HG03442 (cell line): ENCODE measurements around the gene ZRANB3.
"Not testable (repeated sequence)": the region's sequence is repeated elsewhere in the genome, so short reads cannot be mapped to it uniquely, and the experiment has no call there.

Source experiments
- ATAC-seq: cut with Tn5 transposase; IDR thresholded peaks from one replicate; pipeline ENCODE4 v1.9.1; 2021; ENCODE audit warnings: mild to moderate bottlenecking, moderate library complexity; ENCODE audit not compliant: unreplicated experiment

The ZRANB3 gene

GRCh38 chr2:135490376-135490775 lies 40.6 kb downstream of the ZRANB3 start:
- ATAC-seq, result no peak

GRCh38 chr2:135485441-135485840 lies 45.6 kb downstream of the ZRANB3 start:
- ATAC-seq, result no peak

GRCh38 chr2:135475128-135475527 lies 55.9 kb downstream of the ZRANB3 start:
- no peak for ATAC-seq

GRCh38 chr2:135473567-135473966 lies 57.5 kb downstream of the ZRANB3 start:
- ATAC-seq, result no peak

GRCh38 chr2:135471106-135471505 lies 59.9 kb downstream of the ZRANB3 start:
- ATAC-seq, result no peak

DNA sequence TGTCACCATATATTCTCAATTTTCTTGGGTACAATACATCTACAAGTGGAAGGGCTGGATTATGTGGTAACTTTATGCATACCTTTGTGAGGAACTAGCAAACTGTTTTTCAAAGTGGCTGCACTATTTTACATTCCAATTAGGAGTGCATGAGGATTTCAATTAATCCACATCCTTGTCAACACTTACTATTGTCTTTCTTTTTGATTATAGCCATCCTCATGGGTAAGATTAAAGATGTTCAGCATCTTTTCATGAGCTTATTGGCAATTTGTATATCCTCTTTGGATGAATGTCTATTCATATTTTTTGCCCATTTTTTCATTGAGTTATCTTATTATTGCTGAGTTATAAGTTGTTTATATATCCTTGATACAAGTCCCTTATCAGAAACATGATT lies 73.7 kb downstream of the ZRANB3 start:
- no peak for ATAC-seq

- ATAC-seq, result no peak
These were observed 74.2 kb downstream of the ZRANB3 start for GRCh38 chr2:135456835-135457234.

DNA sequence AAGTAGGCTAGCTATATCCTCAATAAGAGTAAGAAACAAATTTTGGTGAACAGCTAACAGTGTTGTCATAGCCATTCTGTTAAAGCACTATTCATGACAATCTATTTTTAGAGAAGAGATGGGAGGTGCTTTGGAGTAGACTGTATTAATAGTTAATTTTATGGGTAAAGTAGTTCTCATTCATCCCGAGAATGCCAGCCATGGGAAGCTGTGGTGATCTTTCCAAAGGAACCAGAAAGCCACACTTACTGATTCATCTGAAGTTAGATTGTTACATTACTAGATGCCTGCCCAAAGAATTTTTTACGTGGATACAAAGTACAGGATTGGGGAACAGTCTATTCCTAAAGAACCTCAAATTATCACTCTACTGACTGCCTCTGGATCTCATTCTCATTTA lies 74.6 kb downstream of the ZRANB3 start:
- no peak for ATAC-seq

GRCh38 chr2:135454608-135455007 lies 76.4 kb downstream of the ZRANB3 start:
- ATAC-seq, result no peak

DNA sequence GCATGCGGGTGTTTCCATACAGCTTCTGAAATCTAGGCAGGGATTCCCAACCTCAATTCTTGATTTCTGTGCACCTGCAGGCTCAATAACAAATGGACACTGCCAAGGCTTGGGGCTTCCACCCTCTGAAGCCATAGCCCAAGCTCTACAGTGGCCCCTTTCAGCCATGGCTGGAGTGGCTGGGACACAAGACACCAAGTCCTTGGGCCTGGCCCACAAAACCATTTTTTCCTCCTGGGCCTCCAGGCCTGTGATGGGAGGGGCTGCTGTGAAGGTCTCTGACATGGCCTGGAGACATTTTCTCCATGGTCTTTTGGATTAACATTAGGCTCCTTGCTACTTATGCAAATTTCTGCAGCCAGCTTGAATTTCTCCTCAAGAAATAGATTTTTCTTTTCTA lies 78.0 kb downstream of the ZRANB3 start:
- not testable (repeated sequence) for ATAC-seq

GRCh38 chr2:135451966-135452365 lies 79.1 kb downstream of the ZRANB3 start:
- no peak for ATAC-seq

DNA sequence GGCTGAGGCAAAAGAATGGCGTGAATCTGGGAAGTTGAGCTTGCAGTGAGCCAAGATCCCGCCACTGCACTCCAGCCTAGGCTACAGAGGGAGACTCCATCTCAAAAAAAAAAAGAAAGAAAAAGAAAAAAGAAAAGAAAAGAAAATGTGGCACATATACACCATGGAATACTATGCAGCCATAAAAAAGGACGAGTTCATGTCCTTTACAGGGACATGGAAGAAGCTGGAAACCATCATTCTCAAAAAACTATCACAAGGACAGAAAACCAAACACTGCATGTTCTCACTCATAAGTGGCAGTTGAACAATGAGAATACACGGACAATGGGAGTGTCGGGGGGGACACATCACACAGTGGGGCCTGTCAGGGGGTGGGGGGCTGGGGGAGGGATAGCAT lies 88.0 kb downstream of the ZRANB3 start:
- not testable (repeated sequence) for ATAC-seq

- not testable (repeated sequence) for ATAC-seq
These were observed 95.9 kb downstream of the ZRANB3 start for GRCh38 chr2:135435155-135435554.

GRCh38 chr2:135424849-135425248 lies 106.2 kb downstream of the ZRANB3 start:
- ATAC-seq, result no peak

- no peak for ATAC-seq
These were observed 108.1 kb downstream of the ZRANB3 start for GRCh38 chr2:135422898-135423297.

DNA sequence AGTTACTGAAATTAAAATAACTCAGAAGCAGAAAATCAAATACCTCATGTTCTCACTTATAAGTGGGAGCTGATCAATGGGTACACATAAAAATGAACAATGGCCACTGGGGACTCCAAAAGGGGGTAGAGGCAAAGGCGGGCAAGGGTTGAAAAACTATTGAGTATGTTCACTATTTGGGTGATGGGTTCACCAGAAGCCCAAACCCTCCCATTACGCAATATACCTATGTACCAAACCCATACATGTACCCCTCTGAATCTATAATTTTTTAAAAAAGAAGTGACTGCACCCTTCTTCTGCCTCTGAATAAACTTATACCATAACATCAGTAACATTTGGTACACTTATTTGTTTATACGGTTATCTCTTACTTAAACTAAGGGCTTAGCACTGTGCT lies 119.4 kb downstream of the ZRANB3 start:
- no peak for ATAC-seq

DNA sequence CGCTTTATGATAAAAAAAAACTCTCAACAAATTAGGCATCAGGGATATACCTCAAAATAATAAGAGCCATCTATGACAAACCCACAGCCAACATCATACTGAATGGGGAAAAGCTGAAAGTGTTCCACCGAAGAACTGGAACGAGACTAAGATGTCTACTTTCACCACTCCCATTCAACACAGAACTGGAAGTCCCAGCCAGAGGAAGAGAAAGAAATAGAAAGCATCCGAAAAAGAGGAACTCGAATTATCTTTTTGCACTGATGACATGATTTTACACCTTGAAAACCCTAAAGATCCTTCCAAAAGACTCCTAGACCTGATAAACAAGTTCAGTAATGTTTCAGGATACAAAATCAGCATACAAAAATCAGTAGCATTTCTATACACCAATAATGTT lies 121.6 kb downstream of the ZRANB3 start:
- no peak for ATAC-seq

DNA sequence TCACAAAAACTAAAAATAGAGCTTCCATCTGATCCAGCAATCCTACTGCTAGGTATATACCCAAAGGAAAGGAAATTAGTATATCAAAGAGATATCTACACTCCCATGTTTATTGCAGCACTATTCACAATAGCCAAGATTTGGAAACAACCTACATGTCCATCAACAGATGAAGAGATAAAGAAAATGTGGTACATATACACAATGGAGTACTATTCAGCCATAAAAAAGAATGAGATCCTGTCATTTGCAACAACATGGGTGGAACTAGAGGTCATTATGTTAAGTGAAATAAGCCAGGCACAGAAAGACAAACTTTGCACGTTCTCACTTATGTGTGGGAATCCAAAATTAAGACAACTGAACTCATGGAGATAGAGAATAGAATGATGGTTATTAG lies 134.8 kb downstream of the ZRANB3 start:
- ATAC-seq, result not testable (repeated sequence)

GRCh38 chr2:135386993-135387392 lies 144.0 kb downstream of the ZRANB3 start:
- ATAC-seq, result no peak

GRCh38 chr2:135378591-135378990 lies 152.4 kb downstream of the ZRANB3 start:
- ATAC-seq, result no peak

DNA sequence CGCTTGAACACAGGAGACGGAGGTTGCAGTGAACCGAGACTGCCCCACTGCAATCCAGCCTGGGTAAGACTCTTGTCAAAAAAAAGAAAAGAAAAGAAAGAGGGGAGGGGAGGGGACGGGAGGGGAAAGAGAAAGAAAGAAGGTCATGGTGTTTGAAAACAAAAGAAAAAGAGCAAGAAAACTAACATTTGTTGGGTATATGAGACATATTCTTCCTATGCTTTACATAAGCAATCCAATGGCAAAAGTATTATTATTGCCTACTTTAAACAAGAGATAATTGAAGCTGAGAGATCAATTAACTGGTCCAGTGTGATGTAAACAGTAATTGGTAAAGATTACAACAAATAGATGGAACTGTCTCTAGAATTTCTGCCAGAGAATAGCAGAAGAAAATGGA lies 157.3 kb downstream of the ZRANB3 start:
- ATAC-seq, result no peak

DNA sequence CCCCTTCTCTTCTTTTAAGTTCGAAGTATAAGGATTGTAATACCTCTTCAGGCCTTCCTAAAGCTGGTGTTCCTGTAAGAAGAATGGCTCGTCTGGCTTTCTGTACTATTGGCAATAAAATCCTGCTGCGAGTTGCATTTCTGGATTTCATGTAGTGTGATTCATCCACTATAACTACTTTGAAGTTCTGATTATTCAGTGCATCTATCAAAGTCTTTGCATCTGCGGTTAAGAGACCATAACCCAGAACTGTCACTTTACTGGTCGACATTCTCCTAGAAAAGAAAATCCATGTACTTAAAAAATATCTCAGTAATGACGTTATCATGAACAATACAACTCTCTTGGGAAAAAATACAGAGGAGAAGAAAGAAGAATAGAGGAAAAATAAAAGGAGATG lies 181.1 kb downstream of the ZRANB3 start:
- no peak for ATAC-seq

GRCh38 chr2:135348096-135348704 lies 182.8 kb downstream of the ZRANB3 start:
- ATAC-seq, result not testable (repeated sequence)
